ENCODE results near the gene TCF7L1. TPM values are rescaled to one million over a fixed set of nuclear protein-coding genes. Genes with fewer than 3 reads are reported as not detected.

Gene TCF7L1
- 43.1 TPM for polyA plus RNA-seq (2013, experiment 1 of 4)
- 40.4 TPM for polyA plus RNA-seq (2013, experiment 2 of 4)
- polyA plus RNA-seq (2013, experiment 3 of 4) = 33.8 TPM
- polyA plus RNA-seq (2013, experiment 4 of 4) = 38.1 TPM

- Histone ChIP-seq H3K27ac (ENCODE audit: insufficient read depth, low read depth, low read length, poor library complexity, severe bottlenecking) (no peak within 1 kb of the TSS), H3K9me3 (ENCODE audit: control insufficient read depth, low read length) (no peaks in the 10 kb centered on the region), H3K4me1 (ENCODE audit: control insufficient read depth, insufficient read depth, low read length) (peaks cover 20% of the 10 kb centered on the region), H3K4me3 (ENCODE audit: insufficient read depth, low read depth, low read length) (peak within 1 kb of the TSS; percentile 82), H3K27me3 (ENCODE audit: control insufficient read depth, insufficient read depth, low read length, poor library complexity, severe bottlenecking) (peaks cover 13% of the 10 kb centered on the region), H3K36me3 (ENCODE audit: control insufficient read depth, insufficient read depth, low read length) (no peaks in the 10 kb centered on the region)
- 0% methylated on average over 91 of the region's 91 CpGs for WGBS, 2 experiments
Observed at GRCh38 chr2:85132834-85133637, at the start of gene TCF7L1. Gene TCF7L1 (plus strand): TSS chr2:85133392. CDS start chr2:85133685, 293 bp downstream.

- H3K4me3 ChIP-seq (ENCODE audit: insufficient read depth, low read depth, low read length) = no peak overlapping the region
- H3K4me1 ChIP-seq (ENCODE audit: control insufficient read depth, insufficient read depth, low read length) = no peaks in the 10 kb centered on the region
- no peaks in the 10 kb centered on the region for H3K27me3 ChIP-seq (ENCODE audit: control insufficient read depth, insufficient read depth, low read length, poor library complexity, severe bottlenecking)
- no peaks in the 10 kb centered on the region for H3K36me3 ChIP-seq (ENCODE audit: control insufficient read depth, insufficient read depth, low read length)
- H3K9me3 ChIP-seq (ENCODE audit: control insufficient read depth, low read length) = peaks cover 4% of the 10 kb centered on the region
- H3K27ac ChIP-seq (ENCODE audit: insufficient read depth, low read depth, low read length, poor library complexity, severe bottlenecking) = no peak overlapping the region
- WGBS, 2 experiments = 86 to 88% methylated on average over 2 to 3 of the region's 3 CpGs
Observed at GRCh38 chr2:85085563-85085962, 47.6 kb upstream of the TCF7L1 start.

GRCh38 chr2:85087541-85087940 lies 45.7 kb upstream of the TCF7L1 start:
- no peak overlapping the region for H3K4me3 ChIP-seq (ENCODE audit: insufficient read depth, low read depth, low read length)
- no peak overlapping the region for H3K27ac ChIP-seq (ENCODE audit: insufficient read depth, low read depth, low read length, poor library complexity, severe bottlenecking)
- no peaks in the 10 kb centered on the region for H3K36me3 ChIP-seq (ENCODE audit: control insufficient read depth, insufficient read depth, low read length)
- peaks cover 2% of the 10 kb centered on the region for H3K9me3 ChIP-seq (ENCODE audit: control insufficient read depth, low read length)
- no peaks in the 10 kb centered on the region for H3K4me1 ChIP-seq (ENCODE audit: control insufficient read depth, insufficient read depth, low read length)
- WGBS, 2 experiments = 90 to 93% methylated on average over 5 of the region's 5 CpGs
- no peaks in the 10 kb centered on the region for H3K27me3 ChIP-seq (ENCODE audit: control insufficient read depth, insufficient read depth, low read length, poor library complexity, severe bottlenecking)

- H3K27ac ChIP-seq (ENCODE audit: insufficient read depth, low read depth, low read length, poor library complexity, severe bottlenecking) = no peak overlapping the region
- H3K4me3 ChIP-seq (ENCODE audit: insufficient read depth, low read depth, low read length) = no peak overlapping the region
- H3K27me3 ChIP-seq (ENCODE audit: control insufficient read depth, insufficient read depth, low read length, poor library complexity, severe bottlenecking) = no peaks in the 10 kb centered on the region
- no peaks in the 10 kb centered on the region for H3K36me3 ChIP-seq (ENCODE audit: control insufficient read depth, insufficient read depth, low read length)
- H3K4me1 ChIP-seq (ENCODE audit: control insufficient read depth, insufficient read depth, low read length) = no peaks in the 10 kb centered on the region
- WGBS, 2 experiments = 47 to 53% methylated on average over 2 of the region's 2 CpGs
- peaks cover 2% of the 10 kb centered on the region for H3K9me3 ChIP-seq (ENCODE audit: control insufficient read depth, low read length)
Observed at GRCh38 chr2:85088921-85089320, 44.3 kb upstream of the TCF7L1 start.

GRCh38 chr2:85089585-85089984 lies 43.6 kb upstream of the TCF7L1 start:
- Histone ChIP-seq H3K27ac (ENCODE audit: insufficient read depth, low read depth, low read length, poor library complexity, severe bottlenecking) (no peak overlapping the region), H3K4me3 (ENCODE audit: insufficient read depth, low read depth, low read length) (no peak overlapping the region)

GRCh38 chr2:85091838-85092237 lies 41.4 kb upstream of the TCF7L1 start:
- Histone ChIP-seq H3K4me3 (ENCODE audit: insufficient read depth, low read depth, low read length) (no peak overlapping the region), H3K9me3 (ENCODE audit: control insufficient read depth, low read length) (peaks cover 2% of the 10 kb centered on the region), H3K27ac (ENCODE audit: insufficient read depth, low read depth, low read length, poor library complexity, severe bottlenecking) (no peak overlapping the region), H3K4me1 (ENCODE audit: control insufficient read depth, insufficient read depth, low read length) (no peaks in the 10 kb centered on the region), H3K27me3 (ENCODE audit: control insufficient read depth, insufficient read depth, low read length, poor library complexity, severe bottlenecking) (no peaks in the 10 kb centered on the region), H3K36me3 (ENCODE audit: control insufficient read depth, insufficient read depth, low read length) (no peaks in the 10 kb centered on the region)
- 91 to 95% methylated on average over 2 of the region's 2 CpGs for WGBS, 2 experiments

More at GRCh38 chr2:85089585-85089984, 43.6 kb upstream of the TCF7L1 start:
- no peaks in the 10 kb centered on the region for H3K4me1 ChIP-seq (ENCODE audit: control insufficient read depth, insufficient read depth, low read length)
- no peaks in the 10 kb centered on the region for H3K36me3 ChIP-seq (ENCODE audit: control insufficient read depth, insufficient read depth, low read length)
- peaks cover 2% of the 10 kb centered on the region for H3K9me3 ChIP-seq (ENCODE audit: control insufficient read depth, low read length)
- 51 to 53% methylated on average over 6 of the region's 6 CpGs for WGBS, 2 experiments
- H3K27me3 ChIP-seq (ENCODE audit: control insufficient read depth, insufficient read depth, low read length, poor library complexity, severe bottlenecking) = no peaks in the 10 kb centered on the region

GRCh38 chr2:85095094-85095493 lies 38.1 kb upstream of the TCF7L1 start:
- WGBS, 2 experiments = 83 to 87% methylated on average over 2 of the region's 2 CpGs
- Histone ChIP-seq H3K4me1 (ENCODE audit: control insufficient read depth, insufficient read depth, low read length) (no peaks in the 10 kb centered on the region), H3K4me3 (ENCODE audit: insufficient read depth, low read depth, low read length) (no peak overlapping the region), H3K27ac (ENCODE audit: insufficient read depth, low read depth, low read length, poor library complexity, severe bottlenecking) (no peak overlapping the region), H3K36me3 (ENCODE audit: control insufficient read depth, insufficient read depth, low read length) (no peaks in the 10 kb centered on the region), H3K27me3 (ENCODE audit: control insufficient read depth, insufficient read depth, low read length, poor library complexity, severe bottlenecking) (no peaks in the 10 kb centered on the region), H3K9me3 (ENCODE audit: control insufficient read depth, low read length) (peaks cover 2% of the 10 kb centered on the region)

- H3K4me3 ChIP-seq (ENCODE audit: insufficient read depth, low read depth, low read length) = no peak overlapping the region
- no peaks in the 10 kb centered on the region for H3K4me1 ChIP-seq (ENCODE audit: control insufficient read depth, insufficient read depth, low read length)
- no peak overlapping the region for H3K27ac ChIP-seq (ENCODE audit: insufficient read depth, low read depth, low read length, poor library complexity, severe bottlenecking)
- no peaks in the 10 kb centered on the region for H3K27me3 ChIP-seq (ENCODE audit: control insufficient read depth, insufficient read depth, low read length, poor library complexity, severe bottlenecking)
- H3K36me3 ChIP-seq (ENCODE audit: control insufficient read depth, insufficient read depth, low read length) = no peaks in the 10 kb centered on the region
- peaks cover 2% of the 10 kb centered on the region for H3K9me3 ChIP-seq (ENCODE audit: control insufficient read depth, low read length)
- 92 to 93% methylated on average over 6 of the region's 6 CpGs for WGBS, 2 experiments
Observed at GRCh38 chr2:85096616-85097015, 36.6 kb upstream of the TCF7L1 start.

- 100% methylated on average over 1 of the region's 1 CpG for WGBS, 2 experiments
- no peaks in the 10 kb centered on the region for H3K36me3 ChIP-seq (ENCODE audit: control insufficient read depth, insufficient read depth, low read length)
- H3K9me3 ChIP-seq (ENCODE audit: control insufficient read depth, low read length) = no peaks in the 10 kb centered on the region
- H3K27me3 ChIP-seq (ENCODE audit: control insufficient read depth, insufficient read depth, low read length, poor library complexity, severe bottlenecking) = no peaks in the 10 kb centered on the region
- no peak overlapping the region for H3K4me3 ChIP-seq (ENCODE audit: insufficient read depth, low read depth, low read length)
- H3K27ac ChIP-seq (ENCODE audit: insufficient read depth, low read depth, low read length, poor library complexity, severe bottlenecking) = no peak overlapping the region
- H3K4me1 ChIP-seq (ENCODE audit: control insufficient read depth, insufficient read depth, low read length) = no peaks in the 10 kb centered on the region
Observed at GRCh38 chr2:85104228-85104627, 29.0 kb upstream of the TCF7L1 start.

- no peaks in the 10 kb centered on the region for H3K4me1 ChIP-seq (ENCODE audit: control insufficient read depth, insufficient read depth, low read length)
- H3K4me3 ChIP-seq (ENCODE audit: insufficient read depth, low read depth, low read length) = no peak overlapping the region
- WGBS, 2 experiments = 95 to 96% methylated on average over 6 of the region's 8 CpGs
- no peaks in the 10 kb centered on the region for H3K36me3 ChIP-seq (ENCODE audit: control insufficient read depth, insufficient read depth, low read length)
- H3K27ac ChIP-seq (ENCODE audit: insufficient read depth, low read depth, low read length, poor library complexity, severe bottlenecking) = no peak overlapping the region
- no peaks in the 10 kb centered on the region for H3K27me3 ChIP-seq (ENCODE audit: control insufficient read depth, insufficient read depth, low read length, poor library complexity, severe bottlenecking)
- H3K9me3 ChIP-seq (ENCODE audit: control insufficient read depth, low read length) = no peaks in the 10 kb centered on the region
Observed at GRCh38 chr2:85106489-85107180, 26.6 kb upstream of the TCF7L1 start.

All from ectodermal cell (in vitro differentiated cells).